GM19452 (cell line): ENCODE measurements around the gene GDI2.
"Not testable (repeated sequence)": the region's sequence is repeated elsewhere in the genome, so short reads cannot be mapped to it uniquely, and the experiment has no call there.

ENCODE experiments used
- ATAC-seq: cut with Tn5 transposase; IDR thresholded peaks from one replicate; pipeline ENCODE4 v1.9.1; 2021; ENCODE audit not compliant: unreplicated experiment

Gene GDI2

DNA sequence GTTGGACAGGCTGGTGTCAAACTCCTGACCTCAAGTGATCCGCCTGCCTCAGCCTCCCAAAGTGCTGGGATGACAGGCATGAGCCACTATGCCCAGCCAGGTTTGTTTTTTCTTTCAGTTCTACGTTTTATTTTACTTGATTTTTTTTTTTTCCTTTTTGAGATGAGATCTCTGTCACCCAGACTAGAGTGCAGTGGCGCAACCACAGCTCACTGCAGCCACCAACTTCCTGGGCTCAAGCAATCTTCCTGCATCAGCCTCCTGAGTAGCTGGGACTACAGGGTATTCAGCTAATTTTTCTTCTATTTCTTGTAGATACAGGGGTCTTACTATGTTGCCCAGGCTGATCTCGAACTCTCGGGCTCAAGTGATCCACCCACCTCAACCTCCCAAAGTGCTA is 24.3 kb downstream of the GDI2 start:
- ATAC-seq: no peak

DNA sequence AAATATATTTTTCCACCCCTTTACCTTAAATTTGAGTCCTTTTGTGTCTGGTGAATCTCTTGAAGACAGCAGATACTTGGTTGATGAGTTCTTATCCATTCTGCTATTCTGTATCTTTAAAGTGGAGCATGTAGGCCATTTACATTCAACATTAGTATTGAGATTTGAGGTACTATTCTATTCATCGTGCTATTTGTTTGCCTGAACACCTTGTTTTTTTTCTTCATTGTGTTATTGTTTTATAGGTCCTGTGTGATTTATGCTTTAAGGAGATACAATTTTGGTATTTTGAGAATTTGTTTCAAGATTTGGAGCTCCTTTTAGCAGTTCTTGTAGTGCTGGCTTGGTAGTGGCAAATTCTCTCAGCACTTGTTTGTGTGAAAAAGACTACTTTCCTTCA is 29.9 kb downstream of the GDI2 start:
- no peak for ATAC-seq

DNA sequence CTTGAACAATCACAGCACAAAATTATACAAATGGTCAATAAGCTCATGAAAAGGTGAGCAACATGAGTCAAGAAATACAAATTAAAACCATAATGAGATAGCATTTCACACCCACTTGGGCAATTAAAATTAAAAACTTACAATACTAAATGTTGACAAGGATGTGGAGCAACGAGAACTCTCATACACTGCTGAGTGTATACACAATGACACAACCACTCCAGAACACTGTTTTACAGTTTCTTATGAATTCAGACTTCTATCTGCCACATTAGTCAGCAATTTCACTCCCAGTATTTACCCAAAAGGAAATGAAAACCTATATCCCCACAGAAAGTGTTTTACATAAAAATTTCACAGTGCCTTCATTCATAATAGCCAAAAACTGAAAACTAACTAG is 31.1 kb downstream of the GDI2 start:
- no peak for ATAC-seq

DNA sequence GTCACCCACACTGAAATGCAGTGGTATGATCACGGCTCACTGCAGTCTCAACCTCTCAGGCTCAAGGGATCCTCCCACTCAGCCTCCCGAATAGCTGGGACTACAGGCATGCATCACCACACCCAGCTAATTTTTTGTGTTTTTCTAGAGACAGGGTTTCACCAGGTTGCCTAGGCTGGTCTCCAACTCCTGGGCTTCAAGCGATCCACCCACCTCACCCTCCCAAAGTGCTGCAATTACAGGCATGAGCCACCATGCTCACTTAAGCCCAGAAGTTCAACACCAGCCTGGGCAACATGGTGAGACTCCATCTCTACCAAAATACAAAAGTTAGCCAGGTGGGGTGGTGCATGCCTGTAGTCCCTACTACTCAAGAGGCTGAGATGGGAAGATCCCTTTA is 33.5 kb downstream of the GDI2 start:
- no peak for ATAC-seq

DNA sequence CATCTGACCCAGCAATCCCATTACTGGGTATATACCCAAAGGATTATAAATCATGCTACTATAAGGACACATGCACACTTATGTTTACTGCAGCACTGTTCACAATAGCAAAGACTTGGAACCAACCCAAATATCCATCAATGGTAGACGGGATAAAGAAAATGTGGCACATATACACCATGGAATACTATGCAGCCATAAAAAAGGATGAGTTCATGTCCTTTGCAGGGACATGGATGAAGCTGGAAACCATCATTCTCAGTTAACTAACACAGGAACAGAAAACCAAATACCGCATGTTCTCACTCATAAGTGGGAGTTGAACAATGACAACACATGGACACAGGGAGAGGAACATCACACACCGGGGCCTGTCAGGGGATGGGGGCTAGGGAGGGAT is 35.5 kb downstream of the GDI2 start:
- not testable (repeated sequence) for ATAC-seq

DNA sequence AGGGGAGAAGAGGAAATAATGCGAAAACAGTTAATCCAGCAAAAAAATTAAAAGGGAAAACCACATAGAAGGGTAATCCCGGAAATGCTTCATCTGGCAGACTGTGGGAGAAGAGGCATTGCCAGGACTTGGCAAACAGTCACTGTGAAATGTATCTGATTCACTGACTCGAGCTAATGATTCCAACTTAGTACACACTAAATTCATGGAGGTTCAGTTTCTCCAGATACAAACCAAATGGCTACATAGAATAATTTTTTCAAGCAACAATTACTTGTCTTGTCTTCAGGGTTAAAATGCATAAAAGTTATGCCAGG is 36.4 kb downstream of the GDI2 start:
- no peak for ATAC-seq

DNA sequence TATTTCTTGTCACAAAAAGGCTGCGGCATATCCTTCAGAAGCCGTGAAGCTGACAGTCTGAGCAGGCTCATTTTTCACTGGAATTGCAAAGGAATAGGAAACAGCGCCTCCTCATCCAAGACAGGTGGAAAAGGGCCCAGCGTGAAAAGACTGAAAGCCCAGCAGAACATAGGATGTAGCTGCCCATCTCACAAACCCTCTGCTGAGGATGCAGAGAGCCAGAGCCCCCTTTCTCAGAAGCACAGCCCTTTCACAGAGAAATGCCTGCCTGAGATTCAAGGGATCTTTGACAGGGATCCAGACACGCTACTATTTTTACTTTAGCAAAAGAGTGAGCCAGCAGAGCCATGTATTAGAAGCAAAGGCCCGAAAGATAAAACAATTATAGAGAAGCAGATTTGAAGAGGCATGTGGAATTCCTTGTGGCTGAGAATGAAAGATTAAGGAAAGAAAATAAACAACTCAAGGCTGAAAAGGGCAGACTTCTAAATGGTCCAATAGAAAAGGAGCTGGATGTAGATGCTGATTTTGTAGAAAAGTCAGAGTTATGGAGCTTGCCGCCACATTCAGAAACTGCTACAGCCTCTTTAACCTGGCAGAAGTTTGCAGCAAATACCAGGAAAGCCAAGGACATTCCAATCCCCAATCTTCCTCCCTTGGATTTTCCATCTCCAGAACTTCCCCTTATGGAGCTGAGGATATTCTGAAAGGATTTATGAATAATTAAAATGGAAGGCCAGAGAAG is 36.9 kb downstream of the GDI2 start:
- ATAC-seq: no peak

DNA sequence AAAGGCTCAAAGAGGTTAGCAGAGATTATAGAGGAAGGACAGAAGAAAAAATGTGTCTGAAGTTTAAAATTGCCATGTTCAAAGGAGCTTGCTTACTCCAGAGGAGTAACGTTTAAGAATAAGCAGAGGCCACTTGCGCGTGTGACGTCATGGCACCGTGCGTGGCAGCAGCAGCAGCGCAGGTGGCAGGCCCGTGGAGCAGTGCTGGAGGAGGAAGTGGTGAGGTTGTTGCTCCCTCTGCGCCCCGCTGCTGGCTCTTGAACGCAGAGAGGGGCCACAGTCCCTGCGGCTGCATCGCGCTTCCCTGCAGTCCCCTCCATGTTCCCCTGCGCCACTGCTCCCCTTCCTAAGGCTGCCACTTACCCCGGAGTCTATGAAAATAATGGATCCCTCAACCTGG is 37.5 kb downstream of the GDI2 start:
- ATAC-seq: no peak

DNA sequence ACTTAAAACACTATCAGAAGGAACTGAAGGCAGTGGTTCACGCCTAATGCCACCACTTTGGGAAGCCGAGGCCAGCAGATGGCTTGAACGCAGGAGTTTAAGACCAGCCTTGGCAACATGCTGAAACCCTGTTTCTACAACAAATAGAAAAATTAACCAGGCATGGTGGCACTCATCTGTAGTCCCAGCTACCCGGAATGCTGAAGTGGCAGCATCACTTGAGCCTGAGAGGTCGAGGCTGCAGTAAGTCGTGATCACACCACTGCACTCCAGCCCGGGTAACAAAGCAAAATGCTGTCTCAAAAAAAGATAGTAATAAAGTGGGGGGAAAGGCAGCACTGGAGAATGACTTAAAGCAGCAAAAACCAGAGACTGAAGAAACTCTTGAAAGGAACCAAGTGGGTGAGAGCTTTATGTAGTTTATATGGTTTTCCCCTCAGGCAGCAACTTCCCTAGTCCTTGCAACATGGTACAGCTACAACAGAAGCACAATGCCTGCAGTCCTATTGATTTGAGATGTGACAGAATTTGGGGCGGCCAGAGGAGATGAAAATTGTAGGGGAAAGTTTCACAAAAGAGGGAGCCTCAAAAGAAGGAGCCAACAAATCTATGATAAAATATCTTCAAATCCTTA is 38.1 kb downstream of the GDI2 start:
- no peak for ATAC-seq

DNA sequence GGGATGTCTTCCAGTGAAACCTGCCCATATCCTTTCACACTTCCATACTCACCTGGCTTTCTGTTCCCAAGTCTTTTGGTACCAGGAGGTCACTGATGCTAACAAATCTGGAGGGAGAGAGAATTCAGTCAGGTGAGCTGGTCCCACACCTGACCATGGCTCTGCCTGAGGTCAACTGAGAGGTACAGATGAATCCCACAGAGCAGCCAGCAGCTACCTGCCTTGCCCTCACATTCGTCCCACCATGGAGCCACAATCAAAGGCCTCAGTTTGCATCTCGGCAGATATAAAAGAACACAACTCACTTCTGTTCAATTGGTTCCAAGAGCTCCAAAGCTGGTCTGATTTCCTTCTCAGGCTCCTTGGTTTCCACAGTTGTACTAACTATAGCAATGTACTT is 47.0 kb downstream of the GDI2 start:
- ATAC-seq: no peak

DNA sequence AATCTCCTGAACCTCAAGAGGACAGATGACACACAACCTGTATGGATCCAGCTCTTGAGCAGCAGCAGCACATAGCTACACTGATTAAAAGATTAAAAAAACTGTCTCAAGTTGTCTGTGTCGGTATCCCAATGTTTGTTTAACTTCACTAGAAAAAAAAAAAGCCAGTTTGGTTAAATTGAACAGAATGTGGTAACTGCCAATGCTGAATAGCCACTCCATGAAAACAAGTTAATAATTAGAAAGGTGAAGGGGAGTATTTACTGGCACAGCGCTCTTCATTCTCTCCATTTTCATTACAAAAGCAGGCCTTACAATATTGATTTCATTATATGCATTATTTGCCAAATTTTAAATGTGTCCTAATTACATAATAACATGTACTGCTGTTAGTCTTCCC is 47.6 kb downstream of the GDI2 start:
- no peak for ATAC-seq

DNA sequence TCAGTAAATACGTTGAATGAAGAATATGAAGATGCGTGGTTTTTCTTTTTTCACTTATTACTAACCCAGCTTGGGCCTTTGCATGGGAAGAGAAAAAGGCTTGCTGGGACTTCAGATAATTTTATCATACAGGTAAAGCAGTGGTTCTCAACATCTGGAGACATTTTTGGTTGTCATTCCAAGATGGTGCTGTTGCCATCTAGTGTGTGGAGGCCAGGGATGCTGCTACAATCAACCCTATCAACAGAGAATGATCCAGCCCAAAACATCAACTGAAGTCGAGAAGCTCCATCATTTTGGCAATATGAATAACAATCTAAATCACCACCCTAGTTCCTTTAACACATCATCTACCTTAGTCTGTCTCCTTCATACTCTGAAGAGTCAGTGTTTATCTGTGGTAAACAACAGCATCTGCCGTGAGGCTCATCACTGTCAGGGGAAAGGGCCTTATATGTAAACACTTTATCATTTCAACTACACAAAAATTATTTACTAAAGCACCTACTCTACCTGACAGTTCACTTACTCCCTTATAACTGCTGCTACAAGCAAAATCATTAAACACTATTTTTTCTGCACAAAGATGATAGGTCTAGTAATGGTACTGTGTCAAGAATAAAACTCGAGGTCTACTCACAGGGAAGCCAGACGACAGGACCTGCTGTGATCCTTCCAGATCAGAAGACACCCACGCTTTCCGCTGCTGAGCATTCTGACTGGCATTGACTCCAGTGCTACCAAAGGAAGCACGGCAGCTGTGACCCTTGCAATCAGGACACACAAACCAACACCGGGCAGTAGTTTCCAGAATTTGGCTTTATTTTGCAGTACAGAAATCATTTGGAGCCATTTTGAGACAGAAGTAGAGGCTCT is 48.6 kb downstream of the GDI2 start:
- ATAC-seq: no peak

DNA sequence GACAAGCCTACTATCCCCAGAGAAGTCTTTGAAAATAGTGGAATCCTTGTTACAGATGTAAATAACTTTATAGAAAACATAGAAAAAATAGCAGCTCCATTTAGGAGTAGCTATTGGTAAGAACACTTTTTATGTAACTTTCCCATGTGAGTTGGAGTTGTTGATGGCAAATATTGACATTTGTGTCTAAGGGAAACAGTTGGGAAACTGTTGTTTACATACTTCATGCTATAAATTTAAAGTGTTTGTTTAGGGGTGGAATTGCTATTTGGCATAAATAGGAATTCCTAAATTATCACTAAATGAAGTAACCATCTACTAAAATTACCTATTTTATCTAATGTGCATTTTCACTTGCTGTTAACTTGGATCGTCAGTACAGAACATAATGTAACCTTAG is 50.7 kb downstream of the GDI2 start:
- ATAC-seq: no peak

DNA sequence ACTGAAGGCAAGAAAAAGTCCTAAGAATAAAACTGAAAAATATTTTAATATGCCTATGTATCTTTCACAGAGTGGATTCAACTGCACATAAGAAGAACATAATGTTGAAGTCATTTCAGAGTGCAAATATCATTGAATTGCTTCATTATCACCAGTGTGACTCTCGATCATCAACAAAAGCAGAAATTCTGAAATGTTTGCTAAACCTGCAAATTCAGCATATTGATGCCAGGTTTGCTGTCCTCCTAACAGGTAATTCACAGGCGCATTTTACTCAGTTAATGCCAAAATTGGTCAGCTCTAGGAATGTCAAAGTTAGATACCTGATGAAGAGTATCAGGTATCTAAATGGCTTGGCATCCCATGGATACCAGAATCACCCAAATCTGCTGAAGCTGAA is 52.0 kb downstream of the GDI2 start:
- no peak for ATAC-seq

DNA sequence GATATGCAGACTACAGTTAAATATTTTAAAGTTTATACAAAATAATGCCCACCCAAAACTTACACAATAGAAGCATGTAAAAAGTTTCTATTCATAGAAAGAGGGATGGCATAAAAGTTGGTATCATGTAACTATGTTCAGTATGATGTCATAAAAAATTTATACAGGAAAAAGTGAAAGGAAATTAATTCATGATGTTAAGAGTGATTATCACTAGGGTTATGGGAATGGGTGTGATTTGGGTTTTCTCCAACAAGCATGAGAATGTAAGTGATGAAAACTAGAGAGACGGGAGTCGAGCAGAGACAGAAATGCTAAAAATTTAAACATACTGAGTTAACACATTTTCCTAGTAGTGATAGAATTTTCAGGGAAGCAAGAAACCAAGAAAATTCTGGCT is 52.7 kb downstream of the GDI2 start:
- ATAC-seq: no peak

DNA sequence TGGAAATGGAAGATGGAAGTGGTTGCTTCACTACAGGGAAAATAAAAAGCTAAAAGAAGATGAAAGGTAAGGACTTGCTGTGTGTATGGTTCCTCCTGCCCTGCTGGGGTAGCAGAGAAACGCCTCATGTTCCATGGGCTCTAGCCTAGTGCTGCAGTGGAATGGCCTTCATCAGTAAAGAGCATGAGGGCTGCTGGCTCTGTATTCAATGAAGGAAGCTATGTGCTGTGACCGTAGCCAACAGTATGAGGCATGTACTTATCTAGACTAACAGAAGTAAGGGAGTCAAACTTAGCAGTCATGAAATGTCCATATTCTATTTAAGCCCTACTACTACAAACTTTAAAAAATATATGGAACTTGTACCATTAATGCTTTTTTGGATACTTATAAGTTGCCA is 54.3 kb downstream of the GDI2 start:
- ATAC-seq: no peak

DNA sequence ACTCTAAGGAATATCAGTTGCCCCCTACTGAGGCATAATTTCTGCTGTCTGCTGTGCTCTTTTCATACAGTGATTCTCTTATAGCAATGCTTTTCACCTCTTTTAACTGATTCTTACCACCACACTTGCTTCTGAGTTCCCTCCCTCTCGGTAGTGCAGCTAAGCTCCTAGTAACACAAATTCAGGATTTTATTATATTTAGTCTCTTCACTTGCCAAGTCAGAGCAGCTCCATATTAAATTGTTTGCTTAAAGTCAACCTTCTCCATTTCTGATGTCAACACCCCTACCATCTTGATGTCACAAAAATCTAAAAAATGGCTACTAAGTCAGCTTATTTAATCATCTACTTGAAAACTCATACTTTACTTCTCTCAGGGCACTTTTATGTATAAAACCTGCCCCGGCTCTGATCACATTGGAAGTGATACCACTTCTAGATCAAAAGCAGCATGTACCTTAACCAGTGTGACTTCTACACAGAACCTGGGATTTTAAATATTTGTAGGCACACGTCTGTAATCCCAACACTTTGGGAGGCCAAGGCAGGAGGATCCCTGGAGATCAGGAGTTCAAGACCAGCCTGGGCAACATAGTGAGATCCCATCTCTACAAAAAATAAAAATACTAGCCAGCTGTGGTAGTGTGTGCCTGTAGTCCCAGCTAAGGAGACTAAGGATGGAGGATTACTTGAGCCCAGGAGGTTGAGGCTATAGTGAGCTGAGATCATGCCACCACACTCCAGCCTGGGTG is 55.3 kb downstream of the GDI2 start:
- no peak for ATAC-seq

DNA sequence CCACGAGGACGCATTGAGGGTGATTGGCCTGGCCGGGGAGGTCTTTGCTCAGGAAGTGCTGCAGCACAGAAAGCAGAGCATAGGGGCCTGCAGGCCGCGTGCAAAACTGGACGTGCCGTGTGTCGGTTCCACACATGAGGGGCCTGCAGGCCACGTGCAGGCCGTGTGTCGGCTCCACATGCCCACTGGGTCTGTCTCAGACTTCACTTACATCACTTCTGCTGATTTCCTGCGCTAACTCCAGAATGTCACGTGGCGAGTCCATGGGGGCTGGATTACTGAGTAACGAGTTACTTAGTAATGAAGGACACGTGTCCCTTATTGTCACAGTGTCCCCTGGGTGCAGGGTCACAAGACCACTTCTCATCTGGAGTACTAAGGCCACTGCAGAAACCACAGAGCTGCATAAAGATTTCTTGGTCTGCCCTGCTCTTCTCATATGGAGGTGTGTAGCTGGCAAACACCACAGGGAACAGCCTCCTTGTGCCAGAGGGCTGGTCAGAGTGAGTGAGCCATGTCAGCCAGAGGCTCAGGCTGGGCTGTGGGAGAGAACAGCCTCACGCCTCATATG is 60.8 kb downstream of the GDI2 start:
- no peak for ATAC-seq

DNA sequence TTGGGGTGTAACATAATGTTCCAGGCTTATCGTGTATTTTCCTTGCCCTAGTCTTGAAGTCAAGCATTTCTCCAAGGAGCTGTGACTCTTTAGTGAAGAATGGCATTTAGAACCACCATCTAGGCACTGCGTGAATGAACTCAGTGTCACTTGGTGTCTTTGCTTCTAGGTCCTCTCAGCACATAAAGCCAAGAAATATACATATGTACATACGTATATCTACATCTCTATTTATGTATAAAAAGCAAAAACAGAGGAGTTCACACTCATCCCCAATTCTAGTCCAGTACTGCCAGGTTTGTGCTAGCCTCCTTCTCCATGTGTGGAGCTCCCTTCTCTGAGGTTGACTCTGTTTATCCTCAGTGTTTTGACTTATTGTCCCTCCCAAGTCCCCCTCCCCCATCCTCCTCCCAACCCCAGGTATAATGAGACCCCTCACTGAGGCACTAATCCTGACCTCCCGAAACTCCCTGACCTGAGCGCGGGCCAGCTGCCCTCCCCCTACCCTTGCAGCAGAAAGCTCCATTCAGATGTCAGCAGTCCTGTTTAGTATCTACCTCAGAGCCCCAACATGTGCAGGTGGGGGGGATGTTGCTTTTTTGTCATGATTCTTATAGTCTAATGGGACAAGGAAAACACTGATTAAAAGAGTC is 61.5 kb downstream of the GDI2 start:
- no peak for ATAC-seq

DNA sequence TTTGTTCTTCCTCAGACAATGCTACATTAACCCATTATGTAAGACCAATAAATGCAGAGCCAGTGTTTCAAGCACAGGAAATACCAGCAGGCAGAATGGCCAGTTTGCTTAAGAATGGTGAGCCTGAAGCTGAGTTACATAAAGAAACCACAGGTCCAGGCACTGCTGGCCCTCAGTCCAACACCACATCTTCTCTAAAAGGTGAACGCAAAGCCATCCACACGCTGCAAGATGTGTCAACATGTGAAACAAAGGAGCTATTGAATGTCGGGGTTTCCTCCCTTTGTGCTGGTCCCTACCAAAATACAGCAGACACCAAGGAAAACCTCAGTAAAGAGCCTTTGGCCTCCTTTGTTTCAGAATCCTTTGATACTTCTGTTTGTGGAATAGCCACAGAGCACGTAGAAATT is 64.8 kb downstream of the GDI2 start:
- no peak for ATAC-seq

DNA sequence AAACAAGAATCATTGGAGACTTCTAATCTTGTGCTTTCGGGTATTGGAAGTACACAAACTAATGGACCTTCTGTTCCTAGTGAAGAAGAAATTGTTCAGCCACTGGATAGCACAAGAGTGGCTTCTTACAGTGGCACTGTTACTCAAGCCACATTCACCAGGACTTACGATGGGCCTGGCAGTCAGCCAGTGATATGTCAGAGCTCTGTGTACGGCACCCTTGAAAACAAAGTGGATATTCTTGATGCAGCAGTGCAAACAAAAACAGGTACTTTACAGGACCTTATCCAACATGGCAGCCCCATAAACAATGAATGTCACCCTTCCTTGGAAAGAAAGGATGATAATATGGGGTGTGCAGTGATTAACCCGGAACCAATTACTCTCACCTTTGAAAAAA is 67.0 kb downstream of the GDI2 start:
- no peak for ATAC-seq
